Duodenal mucosa (tissue), 2 donors: ENCODE measurements around the gene MOB1A.

Experiments used
- H3K27ac ChIP-seq: one replicate; pipeline ENCODE4 v1.7.0; 2013; ENCODE audit warnings: low read depth, low read length
- H3K27me3 ChIP-seq, 2 donors: one replicate each; pipeline ENCODE4 v1.7.0; 2013; ENCODE audit warnings: low read length in 2 of 2, control low read depth in 1 of 2; ENCODE audit not compliant: insufficient read depth in 2 of 2, control insufficient read depth in 1 of 2
- H3K36me3 ChIP-seq, 2 donors: one replicate each; pipeline ENCODE4 v1.7.0; 2013; ENCODE audit warnings: low read length in 2 of 2, control low read depth in 1 of 2; ENCODE audit not compliant: insufficient read depth in 2 of 2, control insufficient read depth in 1 of 2
- H3K4me1 ChIP-seq, 2 donors: one replicate each; pipeline ENCODE4 v1.7.0; 2013; ENCODE audit warnings: low read length in 2 of 2, control low read depth in 1 of 2; ENCODE audit not compliant: insufficient read depth in 2 of 2, control insufficient read depth in 1 of 2
- H3K4me3 ChIP-seq, 2 donors: one replicate each; pipeline ENCODE4 v1.7.0; 2013; ENCODE audit warnings: low read length in 2 of 2, low read depth in 1 of 2
- H3K9ac ChIP-seq, 2 donors: one replicate each; pipeline ENCODE4 v1.7.0; 2013; ENCODE audit warnings: low read length in 2 of 2, low read depth in 1 of 2
- H3K9me3 ChIP-seq, 2 donors: one replicate each; pipeline ENCODE4 v1.7.0; 2013; ENCODE audit warnings: low read length in 2 of 2, control low read depth in 1 of 2; ENCODE audit not compliant: control insufficient read depth in 1 of 2

MOB1A gene

DNA sequence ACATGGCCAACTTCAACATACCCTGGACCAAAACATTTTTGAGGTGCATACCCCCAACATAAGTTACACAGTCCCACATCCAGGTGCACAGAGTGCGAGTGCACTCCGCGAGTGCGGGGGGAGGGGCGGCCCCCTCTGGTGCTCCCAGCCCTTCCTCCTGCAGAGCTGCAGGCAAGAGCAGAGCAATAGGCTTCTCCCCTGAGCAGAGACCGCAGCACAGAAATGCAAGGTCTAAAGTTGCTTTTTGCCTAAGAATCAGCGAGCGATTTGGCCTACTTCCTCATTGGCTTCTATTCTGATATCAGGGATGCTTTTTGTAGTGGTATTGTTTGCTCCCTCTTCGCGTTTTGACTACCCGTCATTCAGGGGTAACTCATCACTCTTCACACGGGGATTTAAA lies 71.6 kb downstream of the MOB1A start:
- Histone ChIP-seq H3K9me3 (no peaks in the 10 kb centered on the region), H3K4me3 (no peak overlapping the region), H3K27ac (no peak overlapping the region), H3K36me3 (peaks cover 6 to 13% of the 10 kb centered on the region in 2 donors), H3K4me1 (no peaks in the 10 kb centered on the region), H3K9ac (no peak overlapping the region), H3K27me3 (no peaks in the 10 kb centered on the region)

DNA sequence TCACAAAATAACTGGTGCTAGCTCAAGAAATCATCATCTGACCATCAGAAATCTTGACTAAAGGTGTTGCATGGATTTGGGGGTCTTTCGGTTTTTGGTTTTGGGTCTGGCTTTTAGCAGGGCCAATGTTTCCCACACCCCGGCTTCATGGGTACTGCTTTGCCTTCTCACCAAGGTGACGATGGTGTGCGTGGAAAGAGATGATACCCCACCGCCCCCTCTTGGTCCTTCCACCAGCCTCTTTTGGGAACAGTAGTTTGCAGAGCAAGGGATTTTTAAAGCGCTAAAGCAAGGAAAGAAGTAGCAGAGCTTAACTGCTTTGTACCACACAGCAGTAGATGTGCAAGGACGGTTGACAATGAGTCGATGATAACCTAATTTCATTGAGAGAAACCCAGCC lies 73.3 kb downstream of the MOB1A start:
- Histone ChIP-seq H3K27me3 (no peaks in the 10 kb centered on the region), H3K36me3 (peaks cover 13 to 29% of the 10 kb centered on the region in 2 donors), H3K4me3 (no peak overlapping the region), H3K9me3 (no peaks in the 10 kb centered on the region), H3K27ac (no peak overlapping the region), H3K9ac (no peak overlapping the region), H3K4me1 (no peaks in the 10 kb centered on the region)

DNA sequence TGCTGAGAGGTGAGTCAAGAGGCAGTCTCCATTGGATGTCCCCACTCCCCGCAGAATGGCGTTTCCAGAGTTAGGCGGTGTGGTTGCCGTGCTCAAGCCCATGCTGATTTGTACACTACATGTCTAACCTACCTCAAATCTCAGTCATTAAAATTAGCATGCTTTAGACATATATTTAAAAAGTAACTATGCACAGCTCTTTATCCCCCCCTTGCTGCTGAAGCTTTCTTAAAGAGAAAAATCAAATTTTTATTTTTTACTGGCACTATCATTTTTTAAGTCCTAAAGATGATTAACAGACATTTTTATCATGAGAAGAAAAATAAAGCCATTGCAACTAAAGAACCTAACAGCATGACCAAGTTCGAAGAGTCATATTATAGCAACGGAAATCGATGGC lies 73.8 kb downstream of the MOB1A start:
- H3K9me3 ChIP-seq = no peaks in the 10 kb centered on the region
- no peak overlapping the region for H3K27ac ChIP-seq
- H3K27me3 ChIP-seq = no peaks in the 10 kb centered on the region
- H3K4me1 ChIP-seq = no peaks in the 10 kb centered on the region
- H3K36me3 ChIP-seq = peaks cover 14 to 35% of the 10 kb centered on the region in 2 donors
- no peak overlapping the region for H3K4me3 ChIP-seq
- H3K9ac ChIP-seq = no peak overlapping the region

DNA sequence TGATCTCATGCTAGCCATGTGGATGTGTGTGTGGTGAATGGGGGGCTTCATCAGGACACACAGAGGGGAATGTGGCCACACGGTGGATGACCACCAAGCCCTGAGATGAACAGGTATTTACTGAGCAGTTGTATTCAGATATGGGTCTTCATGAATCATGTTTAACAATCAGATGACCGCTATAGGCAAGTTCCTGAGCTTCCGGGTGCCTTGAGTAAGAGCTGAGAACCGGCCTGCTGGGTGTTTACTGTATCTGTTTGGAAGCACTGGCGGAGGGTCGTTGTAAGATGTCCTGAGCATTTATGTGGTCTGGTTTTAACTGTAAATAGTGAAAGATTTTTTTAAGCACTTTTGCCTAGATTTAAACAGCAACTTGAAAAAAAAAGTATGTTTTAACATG lies 74.9 kb downstream of the MOB1A start:
- Histone ChIP-seq H3K9me3 (no peaks in the 10 kb centered on the region), H3K4me3 (no peak overlapping the region), H3K27ac (no peak overlapping the region), H3K4me1 (no peaks in the 10 kb centered on the region), H3K36me3 (peaks cover 25 to 46% of the 10 kb centered on the region in 2 donors), H3K27me3 (no peaks in the 10 kb centered on the region), H3K9ac (no peak overlapping the region)
